GM12801 (cell line): Measurements from ENCODE around the gene FOS.

Source experiments
- TF ChIP-seq, protein P1 (sequence below): IDR thresholded peaks from one replicate; pipeline ENCODE4 v1.5.1; 2011; ENCODE audit warnings: control low read depth; ENCODE audit not compliant: insufficient read length; ENCODE audit errors: extremely low read depth

Gene FOS

DNA sequence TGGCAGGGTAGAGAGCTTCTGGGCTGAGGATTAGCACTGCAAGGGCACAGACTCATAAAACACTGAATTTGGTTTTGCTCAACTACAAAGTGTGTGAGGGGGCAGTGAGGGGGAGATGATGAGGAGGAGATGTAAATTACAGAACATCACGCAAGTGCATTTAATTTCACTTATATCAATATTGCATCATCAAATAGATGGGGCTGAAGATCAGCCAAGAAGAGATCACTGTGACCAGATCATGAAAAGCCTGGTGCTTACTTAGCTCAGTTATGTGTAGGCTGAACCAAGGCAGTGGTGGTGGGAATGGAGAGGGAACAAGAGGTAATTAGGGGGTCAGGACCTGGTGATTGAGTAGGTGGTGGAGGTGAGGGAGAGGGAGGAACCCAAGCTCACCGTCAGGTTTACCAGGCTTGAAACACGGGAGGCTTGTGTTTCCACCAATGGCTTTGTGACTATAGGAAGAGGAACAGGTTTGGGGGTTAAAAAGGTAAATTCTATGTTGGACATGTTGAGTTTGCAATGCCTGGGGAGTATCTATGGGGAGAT, 11.3 kb downstream of the FOS start:
- TF ChIP-seq, protein P1, sequence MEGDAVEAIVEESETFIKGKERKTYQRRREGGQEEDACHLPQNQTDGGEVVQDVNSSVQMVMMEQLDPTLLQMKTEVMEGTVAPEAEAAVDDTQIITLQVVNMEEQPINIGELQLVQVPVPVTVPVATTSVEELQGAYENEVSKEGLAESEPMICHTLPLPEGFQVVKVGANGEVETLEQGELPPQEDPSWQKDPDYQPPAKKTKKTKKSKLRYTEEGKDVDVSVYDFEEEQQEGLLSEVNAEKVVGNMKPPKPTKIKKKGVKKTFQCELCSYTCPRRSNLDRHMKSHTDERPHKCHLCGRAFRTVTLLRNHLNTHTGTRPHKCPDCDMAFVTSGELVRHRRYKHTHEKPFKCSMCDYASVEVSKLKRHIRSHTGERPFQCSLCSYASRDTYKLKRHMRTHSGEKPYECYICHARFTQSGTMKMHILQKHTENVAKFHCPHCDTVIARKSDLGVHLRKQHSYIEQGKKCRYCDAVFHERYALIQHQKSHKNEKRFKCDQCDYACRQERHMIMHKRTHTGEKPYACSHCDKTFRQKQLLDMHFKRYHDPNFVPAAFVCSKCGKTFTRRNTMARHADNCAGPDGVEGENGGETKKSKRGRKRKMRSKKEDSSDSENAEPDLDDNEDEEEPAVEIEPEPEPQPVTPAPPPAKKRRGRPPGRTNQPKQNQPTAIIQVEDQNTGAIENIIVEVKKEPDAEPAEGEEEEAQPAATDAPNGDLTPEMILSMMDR = no peak

GRCh38 chr14:75290851-75291250, 12.2 kb downstream of the FOS start:
- TF ChIP-seq, protein P1 = no peak

- TF ChIP-seq, protein P1 = no peak
Measured at GRCh38 chr14:75291331-75291730, 12.7 kb downstream of the FOS start.

DNA sequence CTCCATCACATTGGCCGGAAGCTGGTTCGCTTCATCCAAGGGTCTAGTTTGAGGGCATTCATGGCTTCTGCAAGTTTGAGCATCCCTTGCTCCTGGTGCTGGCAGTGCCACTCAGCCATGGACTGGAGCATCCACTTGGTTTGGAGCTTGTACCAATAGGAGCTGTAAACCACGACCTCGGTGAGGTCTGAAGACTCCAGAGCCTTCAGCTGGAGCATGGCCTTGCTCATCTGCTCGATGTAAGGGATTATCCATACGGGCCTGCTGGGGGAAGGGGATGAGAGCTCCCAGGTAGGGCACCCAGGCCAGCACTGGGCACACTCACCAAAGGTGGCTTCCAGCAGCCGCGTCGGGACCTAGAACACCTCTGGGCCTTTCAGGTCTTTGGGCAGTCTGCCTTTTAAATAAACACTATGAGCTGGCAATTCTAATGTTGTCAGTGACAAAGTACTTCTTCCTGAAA, 13.5 kb downstream of the FOS start:
- TF ChIP-seq, protein P1 = no peak

DNA sequence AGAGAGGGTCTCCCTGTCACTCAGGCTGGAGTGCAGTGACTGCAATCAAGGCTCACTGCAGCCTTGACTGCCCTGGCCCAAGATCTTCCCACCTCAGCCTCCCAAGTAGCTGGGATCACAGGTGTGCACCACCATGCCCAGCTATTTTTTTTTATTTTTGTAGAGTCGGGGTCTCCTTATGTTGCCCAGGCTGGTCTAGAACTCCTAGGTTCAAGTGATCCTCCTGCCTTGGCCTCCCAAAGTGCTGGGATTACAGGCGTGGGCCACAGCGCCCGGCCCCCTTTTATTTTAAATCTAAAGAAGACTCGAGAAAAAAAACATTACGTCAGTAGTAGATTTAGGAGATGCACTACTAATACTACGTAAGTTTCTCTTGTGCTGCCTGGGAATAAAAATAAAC, 14.3 kb downstream of the FOS start:
- TF ChIP-seq, protein P1 = no peak

- TF ChIP-seq, protein P1 = no peak
Measured at GRCh38 chr14:75293920-75294648, 15.5 kb downstream of the FOS start.

- TF ChIP-seq, protein P1 = no peak
Measured at GRCh38 chr14:75294649-75295033, 16.0 kb downstream of the FOS start.
